SK-N-MC (cell line): ENCODE results near the gene ITPKB.

Source experiments
- DNase-seq: peaks from one replicate; pipeline ENCODE4 v3.0.0-alpha.2; 2011; ENCODE audit warnings: low read depth, low spot score
- H3K27ac ChIP-seq: fragments of 200-600 bp; sonication (generic); 2 replicates; pipeline ENCODE4 v1.5.1; 2016; ENCODE audit warnings: mixed run types
- H3K36me3 ChIP-seq: fragments of 200-600 bp; sonication (generic); 2 replicates; pipeline ENCODE4 v1.6.1; 2017; ENCODE audit warnings: antibody characterized with exemption, low read length, mixed read lengths; ENCODE audit not compliant: insufficient read depth
- H3K4me3 ChIP-seq: fragments of 200-600 bp; sonication (generic); 2 replicates; pipeline ENCODE4 v1.5.1; 2016
- H3K9ac ChIP-seq: fragments of 200-600 bp; sonication (generic); 2 replicates; pipeline ENCODE4 v1.8.0; 2017; ENCODE audit warnings: mixed run types, mixed read lengths; ENCODE audit not compliant: insufficient read length
- H3K9me3 ChIP-seq: fragments of 200-600 bp; sonication (generic); 2 replicates; pipeline ENCODE4 v1.6.1; 2017; ENCODE audit warnings: low read depth, mild to moderate bottlenecking, antibody characterized with exemption, low read length, moderate library complexity, mixed read lengths
- EZH2 ChIP-seq: fragments of 200-600 bp; sonication (generic); IDR thresholded peaks from one replicate; pipeline ENCODE4 v1.6.1; 2017; ENCODE audit warnings: antibody characterized with exemption
- FOXP2 ChIP-seq: optimal IDR thresholded peaks from 2 replicates; pipeline ENCODE3; 2011; ENCODE audit warnings: mild to moderate bottlenecking, moderate library complexity; ENCODE audit not compliant: insufficient read depth; ENCODE audit errors: extremely low read length, control extremely low read depth
- POLR2AphosphoS5 ChIP-seq: IDR thresholded peaks from 2 replicates; pipeline ENCODE4 v1.6.1; 2012; ENCODE audit warnings: mild to moderate bottlenecking, low read depth, low read length, borderline replicate concordance

Gene ITPKB

DNA sequence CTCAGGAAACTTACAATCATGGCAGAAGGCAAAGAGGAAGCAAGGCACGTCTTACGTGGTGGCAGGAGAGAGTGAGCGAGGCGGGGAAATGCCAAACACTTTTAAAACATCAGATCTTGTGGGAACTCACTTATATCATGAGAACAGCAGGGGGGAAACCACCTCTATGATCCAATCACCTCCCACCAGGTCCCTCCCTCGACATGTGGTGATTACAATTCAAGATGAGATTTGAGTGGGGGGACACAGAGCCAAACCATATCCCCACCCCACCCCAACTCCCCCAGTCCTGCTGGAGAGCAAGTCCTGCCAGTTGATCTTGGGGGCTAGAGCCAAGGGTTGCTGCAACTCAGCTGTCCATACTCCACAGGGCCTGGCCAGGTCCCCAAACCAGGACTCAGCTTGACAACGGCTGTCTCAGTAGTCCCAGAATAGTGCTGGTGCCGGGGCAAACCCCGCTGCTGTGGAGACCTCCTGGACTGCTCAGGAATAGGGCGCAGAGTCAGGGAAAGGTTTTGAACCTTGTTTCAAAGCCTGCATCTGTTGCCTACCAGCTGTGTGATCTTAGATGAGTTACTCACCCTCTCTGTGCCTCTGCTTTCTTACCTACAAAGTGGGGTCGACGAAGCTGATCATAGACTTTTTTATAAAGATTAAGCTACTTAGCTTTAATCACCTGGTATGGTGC, 111.0 kb downstream of the ITPKB start:
- H3K27ac ChIP-seq = no peak overlapping the region
- no peaks in the 10 kb centered on the region for H3K9me3 ChIP-seq
- TF ChIP-seq EZH2 = no peak
- TF ChIP-seq POLR2AphosphoS5 = no peak
- no peak for TF ChIP-seq FOXP2
- no peak for DNase-seq
- no peak overlapping the region for H3K9ac ChIP-seq
- H3K36me3 ChIP-seq = no peaks in the 10 kb centered on the region
- H3K4me3 ChIP-seq = no peak overlapping the region

DNA sequence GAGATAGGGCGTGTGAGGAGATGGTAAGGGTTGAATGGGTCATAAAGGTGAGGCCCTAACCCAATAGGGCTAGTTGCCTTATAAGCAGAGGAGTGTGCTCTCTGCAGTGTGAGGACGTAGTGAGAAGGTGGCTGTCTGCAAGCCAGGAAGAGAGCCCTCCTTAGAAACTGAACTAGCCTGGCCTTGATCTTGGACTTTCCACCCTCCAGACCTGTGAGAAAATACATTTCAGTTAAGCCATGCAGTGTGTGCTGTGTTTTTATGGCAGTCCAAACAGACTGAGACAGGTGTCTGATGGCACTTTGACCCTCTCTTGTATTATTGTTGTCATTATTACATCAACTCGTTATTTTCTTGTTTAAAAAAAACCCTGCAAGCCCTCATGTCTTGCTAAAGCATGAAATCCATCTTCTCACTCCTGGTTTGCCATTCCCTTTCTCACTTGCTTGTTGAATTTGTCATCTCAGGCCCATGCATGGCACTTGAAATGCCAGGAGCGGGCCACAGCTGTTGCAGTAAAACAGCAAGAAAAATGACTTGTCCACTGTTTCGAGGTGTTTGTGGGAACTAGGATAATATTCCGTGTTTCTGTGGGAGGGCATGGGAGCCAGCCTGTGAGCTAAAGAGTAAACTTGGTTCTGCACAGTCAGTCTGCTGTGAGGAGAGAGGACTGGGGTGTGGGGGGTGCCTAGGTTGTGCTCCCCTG, 111.9 kb downstream of the ITPKB start:
- Histone ChIP-seq H3K27ac (no peak overlapping the region), H3K9ac (no peak overlapping the region), H3K9me3 (no peaks in the 10 kb centered on the region), H3K36me3 (no peaks in the 10 kb centered on the region), H3K4me3 (no peak overlapping the region)
- no peak for DNase-seq
- no peak for TF ChIP-seq EZH2
- no peak for TF ChIP-seq FOXP2
- TF ChIP-seq POLR2AphosphoS5 = no peak

DNA sequence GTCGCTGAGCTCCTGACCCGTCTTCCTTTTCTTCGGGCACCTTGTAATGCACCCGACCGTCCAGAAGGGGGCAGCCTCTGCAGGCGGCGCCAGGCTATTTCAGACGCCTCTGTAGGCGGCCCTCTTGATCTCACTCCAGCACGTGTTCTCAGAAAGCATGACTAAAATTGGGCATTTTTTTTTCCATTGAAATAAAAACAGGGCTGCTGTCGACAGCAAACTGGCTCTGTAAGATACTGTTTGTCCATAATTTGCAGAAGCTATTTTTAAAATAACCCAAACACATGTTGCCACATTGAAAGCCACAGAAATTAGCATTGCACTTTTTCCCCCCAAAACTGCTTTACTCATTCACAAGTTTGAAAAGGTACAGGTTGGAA, 112.5 kb downstream of the ITPKB start:
- Histone ChIP-seq H3K36me3 (no peaks in the 10 kb centered on the region), H3K4me3 (no peak overlapping the region), H3K27ac (no peak overlapping the region), H3K9me3 (no peaks in the 10 kb centered on the region), H3K9ac (no peak overlapping the region)
- DNase-seq = peak; percentile 14
- TF ChIP-seq EZH2 (no peak), FOXP2 (no peak), POLR2AphosphoS5 (no peak)

DNA sequence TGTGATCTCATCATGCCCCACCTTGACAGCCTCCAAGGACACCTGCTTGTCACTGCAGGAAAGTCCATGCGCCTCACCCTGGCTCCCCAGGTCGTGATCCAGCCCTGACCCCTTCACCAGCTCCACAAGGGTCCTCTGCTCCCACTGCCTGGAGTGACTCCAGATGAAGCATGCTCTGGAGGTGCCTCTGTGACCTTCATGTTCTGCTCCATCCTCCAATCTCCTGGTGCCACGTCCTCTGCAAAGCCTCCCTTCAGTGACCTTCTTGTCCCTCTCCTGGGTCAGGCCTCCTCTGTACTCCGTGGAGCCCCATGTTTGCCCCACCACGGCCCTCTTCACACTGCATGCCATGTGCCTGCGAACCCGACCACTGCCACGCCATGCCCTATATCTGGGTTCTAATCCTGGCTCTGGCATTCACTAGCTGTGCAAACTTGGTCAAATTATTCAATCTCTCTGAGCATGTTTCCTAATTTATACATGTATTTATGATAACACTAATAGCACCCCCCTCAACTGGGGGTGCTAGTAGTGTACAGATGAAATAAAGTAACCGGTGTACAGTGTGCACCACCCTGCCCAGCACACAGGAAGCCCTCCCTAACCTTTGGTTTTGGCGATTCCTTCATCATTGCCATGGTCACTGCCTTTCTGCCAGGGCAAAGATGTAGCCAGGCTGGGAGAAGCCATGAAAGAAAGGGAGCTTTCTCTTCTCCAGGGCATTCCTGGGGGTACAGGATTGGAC, 113.1 kb downstream of the ITPKB start:
- no peaks in the 10 kb centered on the region for H3K9me3 ChIP-seq
- no peaks in the 10 kb centered on the region for H3K36me3 ChIP-seq
- H3K27ac ChIP-seq = no peak overlapping the region
- no peak overlapping the region for H3K9ac ChIP-seq
- TF ChIP-seq POLR2AphosphoS5 (no peak), FOXP2 (no peak), EZH2 (no peak)
- no peak overlapping the region for H3K4me3 ChIP-seq
- no peak for DNase-seq

DNA sequence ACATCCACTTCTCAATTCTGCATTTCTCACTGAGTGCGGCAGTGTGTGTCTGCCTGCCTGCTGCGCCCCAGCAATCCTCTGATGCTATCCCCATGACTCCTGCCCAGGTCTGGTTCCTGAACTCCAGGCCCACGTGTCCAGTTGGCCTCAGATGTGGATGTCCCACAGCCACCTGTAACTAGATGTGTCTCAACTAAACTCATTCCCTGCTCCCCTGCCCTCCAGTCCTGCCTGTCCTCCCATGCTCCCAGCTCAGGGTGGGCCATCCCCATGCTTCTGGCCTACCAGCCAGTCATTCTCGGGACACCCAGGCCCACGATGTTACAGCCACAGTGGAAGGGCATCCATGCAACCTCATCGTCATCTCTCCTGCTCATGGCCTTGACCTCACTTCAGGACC, 113.8 kb downstream of the ITPKB start:
- Histone ChIP-seq H3K9me3 (no peaks in the 10 kb centered on the region), H3K4me3 (no peak overlapping the region), H3K36me3 (no peaks in the 10 kb centered on the region), H3K9ac (no peak overlapping the region), H3K27ac (no peak overlapping the region)
- TF ChIP-seq EZH2 (no peak), POLR2AphosphoS5 (no peak), FOXP2 (no peak)
- DNase-seq = no peak

DNA sequence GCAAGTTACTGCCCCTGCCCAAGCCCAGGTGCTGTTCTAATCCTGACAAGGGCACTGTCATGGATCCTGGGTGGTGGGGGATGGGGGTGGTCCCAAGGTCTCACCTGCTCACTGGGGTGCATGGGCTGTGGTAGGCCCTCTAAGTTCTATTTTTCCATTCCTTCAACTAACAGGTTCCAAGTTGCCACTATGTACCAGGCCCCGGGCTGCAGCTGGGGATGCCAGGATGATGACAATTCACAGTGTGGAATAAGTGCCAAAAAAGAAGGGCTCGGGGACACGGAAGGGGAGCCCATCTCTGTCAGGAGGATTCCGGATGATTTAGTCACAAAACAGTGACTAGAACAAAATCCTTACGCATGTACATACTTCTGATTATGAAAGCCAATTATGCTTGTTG, 114.6 kb downstream of the ITPKB start:
- H3K36me3 ChIP-seq = no peaks in the 10 kb centered on the region
- H3K9me3 ChIP-seq = no peaks in the 10 kb centered on the region
- TF ChIP-seq POLR2AphosphoS5 = no peak
- TF ChIP-seq FOXP2 = no peak
- no peak for TF ChIP-seq EZH2
- no peak overlapping the region for H3K4me3 ChIP-seq
- no peak overlapping the region for H3K9ac ChIP-seq
- DNase-seq = no peak
- no peak overlapping the region for H3K27ac ChIP-seq

DNA sequence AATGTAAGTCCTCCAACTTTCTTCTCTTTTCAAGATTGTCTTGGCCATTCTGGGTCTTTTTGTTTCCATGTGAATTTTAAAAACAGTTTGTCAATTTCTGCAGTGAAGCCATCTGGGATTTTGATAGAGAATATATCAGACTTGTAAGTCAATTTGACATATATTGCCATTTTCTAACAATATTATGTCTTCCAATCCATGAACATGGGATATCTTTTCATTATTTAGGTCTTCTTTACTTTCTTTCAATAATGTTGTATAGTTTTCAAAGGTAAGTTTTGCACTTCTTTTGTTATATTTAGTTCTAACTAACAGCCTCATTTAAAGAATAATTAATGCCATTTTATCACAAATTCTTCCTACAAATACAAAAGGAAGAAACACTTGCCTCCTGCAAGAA, 117.1 kb downstream of the ITPKB start:
- Histone ChIP-seq H3K4me3 (no peak overlapping the region), H3K36me3 (no peaks in the 10 kb centered on the region), H3K27ac (no peak overlapping the region), H3K9me3 (no peaks in the 10 kb centered on the region), H3K9ac (no peak overlapping the region)
- TF ChIP-seq POLR2AphosphoS5 (no peak), FOXP2 (no peak), EZH2 (no peak)
- DNase-seq = no peak

DNA sequence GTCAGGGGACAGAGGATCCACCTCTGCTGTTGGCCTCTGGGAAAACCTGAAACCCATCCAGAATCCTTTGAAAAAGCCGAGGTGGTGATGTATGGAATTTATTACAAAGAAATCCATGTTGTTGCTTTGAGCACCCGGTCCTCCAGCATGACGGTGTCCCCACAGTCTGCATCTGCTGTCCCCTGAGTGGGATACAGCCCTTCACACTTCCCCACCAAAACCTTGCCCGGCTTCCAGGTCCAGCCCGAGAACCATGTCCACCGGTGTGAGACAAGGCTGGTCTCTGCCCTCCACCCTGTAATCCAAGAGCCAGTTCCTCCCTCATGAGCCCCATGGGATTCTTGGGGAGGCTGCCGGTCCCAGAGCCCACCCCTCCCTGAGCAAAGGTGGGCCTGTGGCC, 120.1 kb downstream of the ITPKB start:
- no peak for TF ChIP-seq EZH2
- DNase-seq = no peak
- Histone ChIP-seq H3K36me3 (no peaks in the 10 kb centered on the region), H3K27ac (no peak overlapping the region), H3K4me3 (no peak overlapping the region), H3K9me3 (no peaks in the 10 kb centered on the region), H3K9ac (no peak overlapping the region)
